ENCODE data around the gene RGS14. TPM values are rescaled to one million over a fixed set of nuclear protein-coding genes. Genes with fewer than 3 reads are reported as not detected.
"Not testable (repeated sequence)": the region's sequence is repeated elsewhere in the genome, so short reads cannot be mapped to it uniquely, and the experiment has no call there.

Gene RGS14
- total RNA-seq, 2 experiments from 2014 or later, result 124 to 132 TPM

DNA sequence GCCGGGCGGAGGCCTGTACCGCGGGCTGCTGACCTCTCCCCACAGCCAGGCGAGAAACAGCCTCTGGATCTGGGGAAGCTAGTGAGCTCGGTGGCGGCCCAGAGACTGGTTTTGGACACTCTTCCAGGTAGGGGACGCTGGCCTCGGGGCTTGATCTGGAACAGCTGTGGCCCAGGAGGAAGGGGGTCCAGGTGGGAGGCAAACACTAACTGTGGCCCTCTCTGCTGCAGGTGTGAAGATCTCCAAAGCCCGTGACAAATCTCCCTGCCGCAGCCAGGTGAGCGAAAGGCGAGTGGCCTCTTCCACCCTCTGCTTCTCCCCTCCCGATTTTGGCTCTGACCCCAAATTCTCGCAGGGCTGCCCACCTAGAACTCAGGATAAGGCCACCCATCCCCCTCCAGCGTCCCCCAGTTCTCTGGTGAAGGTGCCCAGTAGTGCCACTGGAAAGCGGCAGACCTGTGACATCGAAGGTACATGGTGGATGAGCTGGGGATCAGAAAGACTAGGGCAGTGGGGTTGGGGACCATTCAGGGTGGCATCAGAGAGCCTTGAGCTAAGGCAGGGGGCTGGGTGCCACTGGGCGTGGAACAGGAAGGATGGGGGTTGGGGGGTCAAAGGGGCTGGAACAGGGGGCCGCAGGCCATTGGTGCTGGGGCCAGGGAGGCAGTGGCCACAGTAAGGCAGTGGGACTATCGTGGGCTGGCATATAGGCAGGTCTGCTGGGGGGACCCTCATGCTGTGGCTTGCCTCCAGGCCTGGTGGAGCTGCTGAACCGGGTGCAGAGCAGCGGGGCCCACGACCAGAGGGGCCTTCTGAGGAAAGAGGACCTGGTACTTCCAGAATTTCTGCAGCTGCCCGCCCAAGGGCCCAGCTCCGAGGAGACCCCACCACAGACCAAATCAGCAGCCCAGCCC is 13.7 kb downstream of the RGS14 start:
- Mint-ChIP-seq H3K36me3 (ENCODE audit: low read depth) (peaks cover 65% of the 10 kb centered on the region), H3K9me3 (no peaks in the 10 kb centered on the region), H3K4me3 (peak overlapping the region; percentile 55), H3K27ac (peak overlapping the region; percentile 84), H3K4me1 (peaks cover 65% of the 10 kb centered on the region), H3K27me3 (no peaks in the 10 kb centered on the region)
- no peak for DNase-seq
- POLR2A ChIA-PET, result interaction anchor here (0.7 to 1.2 kb wide), 2 partner anchors 10 to 53 kb away, joined by 5 read pairs; no protein-coding TSS in a partner anchor
- CTCF ChIA-PET, result interaction anchor here (0.6 to 11.1 kb wide), 14 partner anchors 13 to 130 kb away, joined by 3 to 145 read pairs (median 4); partner anchors contain the start of genes LMAN2, MXD3, RGS14 and SLC34A1

DNA sequence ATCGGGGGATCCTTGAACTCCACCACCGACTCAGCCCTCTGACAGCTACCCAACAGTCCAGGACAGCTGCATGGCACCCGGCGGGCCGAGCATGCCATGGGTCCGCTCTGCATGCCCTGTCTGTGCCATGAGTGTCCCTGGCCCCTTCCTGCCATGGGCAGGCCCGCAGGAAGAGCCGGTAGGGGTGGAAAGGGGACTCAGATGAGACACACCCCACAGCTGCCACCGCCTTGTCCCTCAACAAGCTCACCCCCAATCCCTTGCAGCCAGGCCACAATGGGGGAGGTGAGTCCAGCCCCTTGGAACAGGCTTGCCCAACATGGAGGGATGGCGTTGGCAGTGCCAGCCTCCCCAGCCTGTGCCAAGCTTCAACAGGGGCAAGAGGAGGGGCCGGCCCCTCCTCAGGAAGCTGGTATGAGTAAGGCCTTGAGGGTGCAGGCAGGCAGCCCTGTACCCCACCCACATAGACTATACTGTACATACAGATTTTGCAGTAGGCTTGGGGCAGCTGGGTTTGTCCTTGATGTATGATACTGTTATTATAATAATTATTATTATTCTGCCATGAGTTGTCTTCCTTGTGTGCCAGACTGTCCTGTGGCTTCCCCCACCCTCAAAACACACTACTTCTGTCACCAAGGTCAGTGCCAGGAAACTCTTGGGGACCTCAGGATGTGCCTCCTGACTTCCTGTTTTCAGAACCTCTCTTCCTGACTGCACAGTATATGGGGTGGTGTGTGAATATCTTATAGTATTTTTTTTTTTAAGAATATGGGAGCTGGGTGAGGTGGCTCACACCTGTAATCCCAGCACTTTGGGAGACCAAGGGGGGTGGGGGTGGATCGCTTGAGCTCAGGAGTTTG is 14.5 kb downstream of the RGS14 start:
- Mint-ChIP-seq H3K4me1 (peaks cover 62% of the 10 kb centered on the region), H3K4me3 (peak overlapping the region; percentile 49), H3K27me3 (no peaks in the 10 kb centered on the region), H3K9me3 (no peaks in the 10 kb centered on the region), H3K36me3 (ENCODE audit: low read depth) (peaks cover 58% of the 10 kb centered on the region), H3K27ac (peak overlapping the region; percentile 84)
- CTCF ChIA-PET, result interaction anchor here (0.6 to 11.1 kb wide), 14 partner anchors 11 to 129 kb away, joined by 3 to 145 read pairs (median 5); partner anchors contain the start of genes LMAN2, MXD3, RGS14 and SLC34A1
- POLR2A ChIA-PET, result interaction anchor here (0.7 kb wide), 1 partner anchor 52 kb away, joined by 5 read pairs; no protein-coding TSS in a partner anchor
- peak; percentile 33 for DNase-seq

DNA sequence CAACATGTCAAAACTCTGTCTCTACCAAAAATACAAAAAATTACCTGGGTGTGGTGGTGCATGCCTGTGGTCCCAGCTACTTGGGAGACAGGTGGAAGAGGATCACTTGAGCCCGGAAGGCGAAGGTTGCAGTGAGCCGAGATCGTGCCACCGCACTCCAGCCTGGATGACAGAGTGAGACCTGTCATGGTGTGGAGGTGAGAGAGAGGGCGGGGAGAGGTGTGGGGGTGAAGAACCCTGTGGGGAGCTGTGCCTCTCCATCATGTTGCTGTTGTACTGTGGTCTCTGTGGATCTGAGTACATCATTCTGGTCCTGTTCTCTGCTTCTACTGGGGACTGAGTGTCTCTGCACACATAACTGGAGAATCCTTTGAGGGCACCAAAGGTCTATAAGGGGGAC is 15.2 kb downstream of the RGS14 start:
- peaks cover 54% of the 10 kb centered on the region for H3K36me3 Mint-ChIP-seq (ENCODE audit: low read depth)
- POLR2A ChIA-PET, result no interaction called here
- H3K4me3 Mint-ChIP-seq, result peak overlapping the region; percentile 49
- no peaks in the 10 kb centered on the region for H3K27me3 Mint-ChIP-seq
- CTCF ChIA-PET, result interaction anchor here (1.1 to 11.1 kb wide), 10 partner anchors 10 to 90 kb away, joined by 3 to 145 read pairs (median 8); partner anchors contain the start of genes LMAN2, MXD3, RGS14 and SLC34A1
- H3K27ac Mint-ChIP-seq, result peak overlapping the region; percentile 84
- DNase-seq, result no peak
- no peaks in the 10 kb centered on the region for H3K9me3 Mint-ChIP-seq
- H3K4me1 Mint-ChIP-seq, result peaks cover 62% of the 10 kb centered on the region

DNA sequence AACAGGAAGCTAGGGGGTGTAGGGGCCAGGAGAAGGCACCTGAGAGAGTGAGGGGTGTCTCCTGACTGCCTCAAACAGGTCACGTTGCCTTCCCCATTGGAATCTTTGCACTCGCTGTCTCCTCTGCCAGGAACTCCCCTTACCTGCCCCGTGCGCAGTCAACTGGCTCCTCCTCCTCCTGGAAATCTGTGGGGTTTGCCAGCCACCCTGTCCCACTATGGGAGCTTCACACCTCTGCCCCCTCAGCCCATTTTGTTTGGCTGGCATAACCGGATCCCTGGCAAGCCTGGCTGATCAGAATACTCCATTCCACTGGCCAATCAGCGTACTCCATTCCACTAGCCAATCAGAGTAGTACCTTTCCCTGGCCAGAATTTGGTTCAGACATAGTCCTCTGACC is 16.1 kb downstream of the RGS14 start:
- Mint-ChIP-seq H3K9me3 (no peaks in the 10 kb centered on the region), H3K36me3 (ENCODE audit: low read depth) (peaks cover 45% of the 10 kb centered on the region), H3K4me3 (no peak overlapping the region), H3K4me1 (peaks cover 56% of the 10 kb centered on the region), H3K27ac (peak overlapping the region; percentile 84), H3K27me3 (no peaks in the 10 kb centered on the region)
- ChIA-PET CTCF (interaction anchor here (0.8 to 11.1 kb wide), 8 partner anchors 9 to 369 kb away, joined by 3 to 145 read pairs (median 6); partner anchors contain the start of genes LMAN2, RGS14 and SLC34A1), POLR2A (interaction anchor here (0.7 kb wide), 1 partner anchor 71 kb away, joined by 4 read pairs; the partner anchor contains the start of gene RAB24)
- DNase-seq, result no peak

DNA sequence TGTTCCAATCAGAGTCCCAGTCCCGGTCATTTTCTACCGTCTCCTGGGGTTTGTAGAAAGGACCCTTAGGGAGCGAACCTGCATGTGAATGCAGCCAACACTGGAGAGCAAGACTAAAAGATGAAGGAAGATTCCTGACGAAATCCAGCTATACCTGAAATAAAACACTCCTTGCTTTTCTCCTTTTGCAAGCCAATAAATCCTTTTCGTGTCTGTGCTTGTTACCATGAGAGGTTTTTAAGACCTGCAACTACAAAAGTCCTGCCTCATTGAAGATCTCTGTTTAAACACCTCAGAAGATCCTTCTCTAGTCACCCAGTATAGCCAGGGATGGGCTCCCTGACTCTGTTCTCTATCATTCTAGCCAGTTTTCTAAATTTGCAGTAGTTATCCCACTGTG is 16.5 kb downstream of the RGS14 start:
- no peak for DNase-seq
- Mint-ChIP-seq H3K9me3 (no peaks in the 10 kb centered on the region), H3K27me3 (no peaks in the 10 kb centered on the region), H3K4me1 (peaks cover 54% of the 10 kb centered on the region), H3K27ac (peak overlapping the region; percentile 84), H3K36me3 (ENCODE audit: low read depth) (peaks cover 41% of the 10 kb centered on the region), H3K4me3 (no peak overlapping the region)
- ChIA-PET POLR2A (interaction anchor here (0.7 kb wide), 1 partner anchor 71 kb away, joined by 4 read pairs; the partner anchor contains the start of gene RAB24), CTCF (interaction anchor here (0.8 to 11.1 kb wide), 8 partner anchors 9 to 369 kb away, joined by 3 to 145 read pairs (median 6); partner anchors contain the start of genes LMAN2, RGS14 and SLC34A1)

DNA sequence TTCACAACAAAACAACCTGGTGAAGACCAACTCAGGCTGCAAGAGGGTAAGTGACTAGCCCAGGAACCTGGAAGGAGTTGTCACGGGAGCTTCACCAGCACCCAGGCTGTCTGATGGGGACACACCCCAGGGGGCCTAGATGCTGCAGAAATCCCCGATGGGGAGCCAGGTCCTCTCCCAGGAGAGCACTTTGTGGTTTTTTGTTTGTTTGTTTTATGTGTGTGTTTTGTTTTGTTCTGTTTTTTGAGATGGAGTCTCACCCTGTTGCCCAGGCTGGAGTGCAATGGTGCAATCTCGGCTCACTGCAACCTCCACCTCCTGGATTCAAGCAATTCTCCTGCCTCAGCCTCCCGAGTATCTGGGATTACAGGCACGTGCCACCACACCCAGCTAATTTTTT is 17.8 kb downstream of the RGS14 start:
- H3K27me3 Mint-ChIP-seq, H3K9me3 Mint-ChIP-seq, POLR2A ChIA-PET, DNase-seq, H3K4me3 Mint-ChIP-seq: not testable (repeated sequence)
- H3K36me3 Mint-ChIP-seq (ENCODE audit: low read depth), result peaks cover 29% of the 10 kb centered on the region
- H3K4me1 Mint-ChIP-seq, result peaks cover 50% of the 10 kb centered on the region
- peak overlapping the region; percentile 46 for H3K27ac Mint-ChIP-seq
- CTCF ChIA-PET, result interaction anchor here (0.6 to 11.1 kb wide), 4 partner anchors 14 to 66 kb away, joined by 3 to 145 read pairs (median 50); partner anchors contain the start of genes LMAN2 and RGS14

DNA sequence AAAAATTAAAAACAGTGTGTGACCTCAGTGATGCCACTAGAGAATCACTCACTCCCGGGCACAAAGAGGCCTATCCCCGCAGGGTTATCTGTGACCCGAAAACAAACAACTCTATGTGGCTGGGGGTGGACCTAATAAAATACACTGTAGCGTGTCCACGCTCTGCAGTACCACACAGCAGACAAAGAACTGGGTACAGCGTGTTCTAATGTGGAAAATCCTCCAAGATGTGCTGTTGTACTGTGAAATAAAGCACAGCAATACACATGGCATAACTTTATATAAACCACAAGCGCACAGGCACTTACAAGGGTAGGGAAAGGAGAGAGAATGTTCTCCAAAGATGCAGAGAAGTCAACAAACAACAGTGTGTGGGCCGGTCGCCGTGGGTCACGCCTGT is 18.4 kb downstream of the RGS14 start:
- no peak overlapping the region for H3K27ac Mint-ChIP-seq
- peaks cover 28% of the 10 kb centered on the region for H3K36me3 Mint-ChIP-seq (ENCODE audit: low read depth)
- DNase-seq, result no peak
- H3K9me3 Mint-ChIP-seq, result no peaks in the 10 kb centered on the region
- H3K4me3 Mint-ChIP-seq, result no peak overlapping the region
- H3K27me3 Mint-ChIP-seq, result no peaks in the 10 kb centered on the region
- ChIA-PET CTCF (interaction anchor here (1.0 to 11.1 kb wide), 5 partner anchors 13 to 66 kb away, joined by 3 to 145 read pairs (median 3); partner anchors contain the start of genes LMAN2 and RGS14), POLR2A (no interaction called here)
- H3K4me1 Mint-ChIP-seq, result peaks cover 52% of the 10 kb centered on the region

DNA sequence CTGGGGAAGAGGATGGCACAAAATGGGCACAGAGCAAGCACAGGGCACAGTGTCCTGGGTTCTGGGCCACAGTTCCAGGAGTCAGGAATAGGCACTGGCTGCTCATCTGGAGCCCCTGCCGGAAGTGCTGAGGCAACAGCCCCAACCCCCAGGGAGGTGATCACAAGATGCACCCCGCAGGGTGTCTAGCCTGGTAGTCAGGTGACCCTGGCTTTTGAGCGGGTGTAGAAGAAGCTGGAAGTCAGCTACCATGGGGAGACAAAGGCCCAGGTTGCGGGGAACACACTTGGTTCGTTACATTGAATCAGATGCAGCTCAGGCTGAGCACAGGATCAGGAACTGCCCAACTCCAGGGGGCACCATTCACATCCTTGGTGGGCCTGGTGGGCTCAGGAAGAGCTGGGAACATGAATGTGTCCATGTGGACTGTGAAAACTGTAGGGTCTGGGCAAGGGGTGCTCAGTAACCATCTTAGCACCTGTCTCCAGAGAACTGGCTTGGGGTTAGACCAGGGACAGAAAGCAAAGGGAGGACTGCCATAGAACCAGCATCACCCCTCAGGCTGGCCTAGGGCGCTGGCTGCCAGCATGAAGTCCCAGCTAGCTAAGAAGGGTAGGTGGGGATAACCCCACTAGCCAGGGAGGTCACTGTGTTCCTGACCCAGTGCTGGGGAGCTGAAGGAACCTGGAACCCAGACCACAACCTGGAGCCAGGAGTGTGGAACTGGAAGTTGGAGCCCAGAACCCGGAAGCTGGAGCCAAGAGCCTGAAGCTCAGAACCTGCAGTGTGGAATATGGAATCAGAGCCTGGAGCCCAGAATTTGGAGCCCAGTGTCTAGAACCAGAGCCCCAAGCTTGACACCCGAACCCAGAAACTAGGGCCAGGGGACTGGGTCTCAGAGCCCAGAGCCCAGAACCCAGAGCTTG is 20.4 kb downstream of the RGS14 start:
- Mint-ChIP-seq H3K27me3 (no peaks in the 10 kb centered on the region), H3K9me3 (no peaks in the 10 kb centered on the region), H3K36me3 (ENCODE audit: low read depth) (peaks cover 12% of the 10 kb centered on the region), H3K4me1 (peaks cover 45% of the 10 kb centered on the region), H3K27ac (peak overlapping the region; percentile 68), H3K4me3 (no peak overlapping the region)
- CTCF ChIA-PET, result interaction anchor here (0.6 to 11.1 kb wide), 15 partner anchors 8 to 358 kb away, joined by 3 to 97 read pairs (median 4); partner anchors contain the start of genes DDX41 and RGS14
- no peak for DNase-seq
- POLR2A ChIA-PET, result no interaction called here

DNA sequence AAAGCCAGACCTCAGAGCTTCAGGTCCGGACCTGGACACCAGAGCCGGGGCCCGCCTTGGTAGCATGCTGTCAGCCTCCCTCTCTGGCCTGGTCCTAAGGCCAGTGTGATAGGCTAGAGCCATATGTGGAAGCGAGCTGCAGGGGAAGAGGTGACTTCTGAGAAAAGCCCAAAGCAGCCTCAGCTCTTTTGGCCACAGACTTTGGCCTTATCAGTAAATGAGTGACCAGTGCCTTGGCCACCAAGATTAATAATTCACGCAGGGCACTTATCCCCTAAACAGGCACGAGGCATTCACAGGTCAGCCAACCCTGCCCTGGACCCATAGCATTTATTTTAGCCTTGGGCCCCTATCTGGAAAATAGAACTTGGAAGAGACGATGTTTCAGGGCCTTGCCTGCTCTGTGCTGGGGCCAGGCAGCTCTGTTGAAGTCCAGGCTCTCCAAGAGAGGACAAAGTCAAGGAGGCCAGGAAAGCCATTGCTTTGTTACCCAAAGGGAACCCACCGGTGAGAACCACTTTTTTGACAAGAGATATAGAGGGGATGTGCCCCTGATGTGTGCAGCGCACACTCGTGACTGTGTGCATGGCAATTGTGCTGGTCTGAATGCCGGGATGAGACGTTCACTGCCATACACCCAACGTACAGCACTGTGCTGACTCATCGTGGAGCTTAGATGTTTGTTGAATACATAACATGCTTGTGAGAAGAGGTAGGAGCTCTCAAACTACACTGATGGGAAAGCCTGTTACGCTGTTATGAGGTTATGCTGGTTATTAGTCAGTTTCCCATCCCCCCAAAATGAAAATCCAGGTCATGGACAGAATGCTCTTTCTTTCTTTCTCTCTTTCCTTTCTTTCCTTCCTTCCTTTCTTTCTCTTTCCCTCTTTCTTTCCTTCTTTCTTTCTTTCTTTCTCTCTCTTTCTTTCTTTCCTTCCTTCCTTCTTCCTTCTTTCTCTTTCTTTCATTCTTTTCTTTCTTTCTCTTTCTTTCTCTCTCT is 21.5 kb downstream of the RGS14 start:
- CTCF ChIA-PET, result interaction anchor here (0.6 to 11.1 kb wide), 14 partner anchors 9 to 359 kb away, joined by 3 to 97 read pairs (median 4); partner anchors contain the start of gene RGS14
- peaks cover 4% of the 10 kb centered on the region for H3K36me3 Mint-ChIP-seq (ENCODE audit: low read depth)
- H3K4me3 Mint-ChIP-seq, result no peak overlapping the region
- H3K9me3 Mint-ChIP-seq, result no peaks in the 10 kb centered on the region
- DNase-seq, result no peak
- POLR2A ChIA-PET, result interaction anchor here (0.6 kb wide), 1 partner anchor 25 kb away, joined by 3 read pairs; no protein-coding TSS in a partner anchor
- H3K27me3 Mint-ChIP-seq, result no peaks in the 10 kb centered on the region
- peak overlapping the region; percentile 69 for H3K27ac Mint-ChIP-seq
- H3K4me1 Mint-ChIP-seq, result peaks cover 35% of the 10 kb centered on the region

DNA sequence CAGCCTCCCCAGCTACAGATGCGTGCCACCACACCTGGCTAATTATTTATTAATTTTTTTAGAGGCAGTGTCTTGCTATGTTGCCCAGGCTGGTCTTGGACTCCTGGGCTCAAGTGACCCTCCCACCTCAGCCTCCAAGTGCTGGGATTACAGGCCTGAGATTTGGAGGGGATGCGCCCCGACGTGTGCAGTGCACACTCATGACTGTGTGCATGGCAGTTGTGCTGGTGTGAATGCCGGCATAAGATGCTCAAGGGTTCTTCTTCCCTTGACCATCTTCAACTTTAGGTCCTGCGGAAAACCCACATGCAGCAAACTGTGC is 23.0 kb downstream of the RGS14 start:
- H3K9me3 Mint-ChIP-seq, result no peaks in the 10 kb centered on the region
- no peaks in the 10 kb centered on the region for H3K36me3 Mint-ChIP-seq (ENCODE audit: low read depth)
- no peak overlapping the region for H3K27ac Mint-ChIP-seq
- DNase-seq, result no peak
- H3K27me3 Mint-ChIP-seq, result peaks cover 1% of the 10 kb centered on the region
- H3K4me1 Mint-ChIP-seq, result peaks cover 32% of the 10 kb centered on the region
- ChIA-PET CTCF (interaction anchor here (0.7 to 11.1 kb wide), 4 partner anchors 9 to 121 kb away, joined by 4 to 97 read pairs (median 6); no protein-coding TSS in a partner anchor), POLR2A (no interaction called here)
- no peak overlapping the region for H3K4me3 Mint-ChIP-seq

All from activated CD4-positive, alpha-beta T cell treated with anti-CD3 and anti-CD28 coated beads, Interleukin-2, amount 10 ng/mL, durations not matched to agents 7 days and 5 days (primary cell).